ENCODE results near the gene GUK1.

GUK1 gene

GRCh38 chr1:228151180-228151925, 11.3 kb downstream of the GUK1 start:
- no peak for DNase-seq

GRCh38 chr1:228152097-228152917, 12.2 kb downstream of the GUK1 start:
- no peak for DNase-seq

DNA sequence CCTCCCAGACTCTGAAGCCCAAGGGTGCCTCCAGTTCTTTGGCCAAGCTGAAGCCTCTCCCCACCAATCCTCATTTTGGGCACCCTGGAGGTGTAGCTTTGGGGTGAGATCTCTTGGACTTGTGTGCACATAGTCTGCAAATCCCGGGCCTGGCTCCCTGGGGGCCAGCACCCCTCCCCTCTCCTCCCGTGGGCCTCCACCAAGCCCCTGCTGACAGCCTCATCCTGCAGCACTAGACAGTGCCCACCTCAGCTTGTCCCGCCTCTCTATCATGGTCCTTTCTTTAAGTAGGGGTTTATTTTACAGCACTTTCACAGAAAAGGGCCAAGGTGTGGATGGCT, 12.8 kb downstream of the GUK1 start:
- DNase-seq, result no peak

DNA sequence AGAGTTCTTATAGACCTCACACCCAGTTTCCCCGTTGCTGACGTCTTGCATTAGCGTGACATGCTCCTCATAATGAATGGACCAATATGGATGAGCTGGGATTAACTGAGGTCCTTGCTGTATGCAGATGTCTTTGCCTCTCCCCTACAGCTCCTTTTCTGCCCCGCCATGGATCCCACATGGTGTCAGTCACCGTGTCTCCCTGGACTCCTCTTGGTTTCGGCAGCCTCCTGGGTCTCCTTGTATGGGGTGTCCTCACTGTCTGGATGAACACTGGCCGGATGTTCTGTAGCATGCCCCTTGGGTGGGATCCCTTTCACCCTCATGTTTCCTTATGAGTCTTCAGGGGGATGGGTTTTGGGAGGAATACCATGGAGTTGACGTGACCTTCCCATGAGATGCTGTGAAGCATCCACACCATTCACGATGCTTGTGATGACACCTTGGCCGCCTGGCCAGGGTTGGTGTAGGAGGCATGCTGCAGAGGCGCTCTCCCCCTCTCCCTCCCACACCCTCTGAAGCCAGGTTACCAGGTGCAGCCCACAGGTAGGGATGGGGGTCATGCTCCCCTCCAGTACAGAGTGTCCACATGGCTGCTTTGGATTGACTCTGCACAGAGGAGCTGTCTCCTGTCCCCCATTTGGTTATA, 14.1 kb downstream of the GUK1 start:
- DNase-seq, result no peak

DNA sequence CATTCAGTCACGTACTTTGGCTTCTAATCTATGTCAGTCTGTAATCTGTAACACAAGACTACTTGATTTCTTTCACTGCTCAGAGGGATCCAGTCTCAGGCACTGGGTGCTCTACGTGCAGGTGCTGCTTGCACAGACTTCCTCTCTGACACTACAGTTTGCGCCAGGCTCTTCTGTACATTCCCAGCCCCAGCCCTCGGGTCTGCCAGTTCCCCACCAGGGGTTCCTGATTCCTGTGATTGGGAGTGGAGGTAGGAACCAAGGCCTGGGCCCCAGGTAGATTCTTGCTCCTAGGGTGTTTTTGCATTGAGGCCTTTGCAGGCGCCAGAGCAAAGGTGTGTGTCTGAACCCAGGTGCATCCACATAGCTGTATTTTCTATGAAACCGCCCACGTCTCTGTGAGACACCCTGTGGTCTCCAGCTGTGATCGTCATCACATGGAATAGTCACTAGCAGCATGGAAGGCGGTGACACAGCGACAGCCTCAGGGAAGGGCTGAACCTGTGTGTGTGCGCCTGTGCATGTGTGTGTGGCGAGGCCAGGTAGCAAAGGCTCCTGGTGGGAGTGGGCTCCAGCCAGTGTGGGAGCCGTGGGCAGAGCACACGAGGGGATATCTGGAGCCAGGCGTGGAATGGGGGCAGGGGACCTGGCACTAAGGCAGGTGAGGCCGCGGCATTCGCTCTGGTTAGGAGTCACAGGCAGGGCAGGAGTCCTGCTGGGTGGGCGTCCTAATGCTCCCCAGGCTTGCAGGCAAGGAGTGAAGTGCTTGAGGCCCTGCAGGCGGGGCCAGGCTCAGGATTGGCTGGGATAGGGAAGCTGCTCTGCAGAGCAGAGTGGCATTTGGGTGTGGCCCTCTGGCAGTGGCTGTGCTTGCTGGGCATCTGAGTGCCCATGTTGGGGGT, 14.8 kb downstream of the GUK1 start:
- DNase-seq, result no peak

- no peak for DNase-seq
Measured at GRCh38 chr1:228155596-228156514, 15.8 kb downstream of the GUK1 start.

DNA sequence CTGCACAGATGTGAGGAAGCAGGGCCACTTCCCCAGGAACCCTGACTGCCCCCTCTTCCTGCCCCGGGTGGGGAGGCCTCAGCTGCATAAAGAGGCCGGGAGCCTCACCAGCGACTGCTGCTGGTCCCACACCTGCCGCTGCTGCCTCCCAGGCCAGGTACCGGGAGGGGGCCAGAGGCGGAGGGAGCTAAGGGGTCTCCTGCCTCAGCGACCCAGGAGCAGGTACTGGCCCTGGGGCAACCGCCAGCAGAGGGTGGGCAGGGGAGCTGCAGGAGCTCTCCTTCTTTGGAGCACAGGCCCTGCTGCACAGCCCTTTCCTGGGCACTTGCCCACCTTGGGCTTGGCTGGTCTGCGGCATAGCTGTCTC, 16.4 kb downstream of the GUK1 start:
- no peak for DNase-seq

DNA sequence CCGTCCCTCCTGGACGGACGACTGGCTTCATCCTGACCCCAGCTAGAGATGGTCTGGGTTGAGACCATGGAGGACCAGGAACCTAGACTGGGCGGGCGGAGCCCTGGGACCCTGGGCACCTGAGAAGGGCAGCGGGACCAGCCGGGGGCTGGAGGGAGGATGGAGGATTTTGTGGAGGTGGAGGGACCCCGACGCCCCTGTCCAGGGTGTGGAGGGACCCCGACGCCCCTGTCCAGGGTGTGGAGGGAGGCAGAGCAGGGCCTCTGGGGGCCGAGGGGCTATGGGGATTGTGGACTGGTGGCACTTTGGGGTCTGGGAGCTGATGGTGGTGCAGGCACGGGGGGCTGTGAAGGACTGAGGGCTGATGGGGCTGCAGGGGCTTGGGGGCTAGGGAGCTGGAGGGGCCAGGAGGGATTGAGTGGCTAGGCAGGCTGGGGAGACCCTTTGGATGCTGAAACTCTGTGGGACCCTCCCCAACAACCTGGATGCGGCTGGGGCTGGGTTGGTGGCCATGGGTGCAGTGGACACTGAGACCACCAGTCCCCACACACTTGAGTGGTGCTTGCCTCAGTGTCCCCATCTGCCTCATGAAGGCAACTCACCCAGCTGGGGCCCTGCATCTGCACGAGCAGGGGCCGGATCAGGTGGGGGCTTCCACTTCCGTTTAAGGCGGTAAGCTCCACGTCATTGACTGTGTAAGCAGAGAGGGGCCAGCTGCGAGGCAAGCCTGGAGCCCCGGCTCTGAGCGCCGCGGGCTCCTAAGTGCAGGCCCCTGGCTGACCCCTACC, 17.1 kb downstream of the GUK1 start:
- no peak for DNase-seq

- no peak for DNase-seq
Measured at GRCh38 chr1:228157729-228158126, 17.6 kb downstream of the GUK1 start.

GRCh38 chr1:228158151-228159007, 18.3 kb downstream of the GUK1 start:
- DNase-seq, result no peak

- no peak for DNase-seq
Measured at GRCh38 chr1:228159008-228159665, 19.1 kb downstream of the GUK1 start.

GRCh38 chr1:228160201-228160761, 20.2 kb downstream of the GUK1 start:
- no peak for DNase-seq

DNA sequence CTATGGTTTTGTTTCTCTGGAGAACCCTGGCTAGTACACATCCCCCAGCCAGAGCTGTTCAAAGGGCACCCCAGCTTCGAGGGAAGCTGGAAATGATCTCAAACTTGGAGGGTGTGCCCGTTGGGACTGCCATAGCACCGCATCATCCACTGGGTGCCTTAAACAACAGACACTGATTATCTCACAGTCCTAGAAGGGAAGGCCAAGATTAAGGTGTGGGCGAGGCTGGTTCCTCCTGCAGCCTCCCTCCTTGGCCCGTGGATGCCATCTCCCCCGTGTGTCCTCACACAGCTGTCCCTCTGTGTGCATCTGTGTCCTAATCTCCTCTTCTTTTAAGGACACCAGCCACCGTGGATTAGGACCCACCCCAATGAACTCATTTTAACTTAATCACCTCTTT, 21.3 kb downstream of the GUK1 start:
- no peak for DNase-seq

GRCh38 chr1:228161866-228162265, 21.8 kb downstream of the GUK1 start:
- no peak for DNase-seq

GRCh38 chr1:228162286-228163006, 22.4 kb downstream of the GUK1 start:
- no peak for DNase-seq

DNA sequence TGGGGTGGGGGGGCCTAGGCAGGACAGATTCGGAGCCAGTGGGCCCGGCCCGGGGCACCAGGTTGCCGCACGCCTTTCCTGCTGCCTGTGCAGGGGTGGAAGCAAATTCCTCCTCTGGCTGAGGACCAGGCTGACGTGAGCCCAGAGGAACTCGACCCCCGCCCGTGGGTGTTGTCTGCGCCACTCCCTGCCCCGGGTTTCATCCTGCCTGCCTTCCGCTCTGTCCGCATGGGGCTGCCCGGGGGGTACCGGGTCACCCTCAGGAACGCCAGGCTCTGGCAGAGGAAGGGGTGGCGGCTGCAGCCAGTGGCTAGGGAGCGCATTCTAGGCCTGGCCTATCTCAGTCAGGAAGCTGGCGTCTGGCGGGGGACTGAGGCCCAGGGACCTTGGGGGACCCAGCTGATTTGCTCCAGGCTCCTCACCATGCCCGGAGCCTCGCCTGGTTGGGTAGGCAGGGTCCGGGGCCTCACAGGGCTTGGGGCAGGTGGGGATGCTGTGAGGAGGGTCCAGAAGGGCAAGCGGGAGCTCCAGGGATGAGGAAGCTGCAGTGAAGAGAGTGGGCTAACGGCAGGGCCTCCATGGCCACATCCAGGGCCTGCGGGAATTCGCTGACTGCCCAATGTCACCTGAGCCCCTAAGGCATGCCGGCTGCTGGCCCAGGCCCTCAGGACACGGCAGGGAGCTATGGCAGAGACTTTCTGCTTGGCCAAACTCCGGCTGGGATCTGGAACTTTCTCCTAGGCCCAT, 23.1 kb downstream of the GUK1 start:
- no peak for DNase-seq

- DNase-seq, result no peak
Measured at GRCh38 chr1:228163776-228164519, 23.9 kb downstream of the GUK1 start.

All from NCI-H1092 (cell line).